Measurements from ENCODE around the gene RASSF6.

GRCh38 chr4:73650250-73650649, 30.0 kb upstream of the RASSF6 start:
- TF ChIP-seq, protein P1, sequence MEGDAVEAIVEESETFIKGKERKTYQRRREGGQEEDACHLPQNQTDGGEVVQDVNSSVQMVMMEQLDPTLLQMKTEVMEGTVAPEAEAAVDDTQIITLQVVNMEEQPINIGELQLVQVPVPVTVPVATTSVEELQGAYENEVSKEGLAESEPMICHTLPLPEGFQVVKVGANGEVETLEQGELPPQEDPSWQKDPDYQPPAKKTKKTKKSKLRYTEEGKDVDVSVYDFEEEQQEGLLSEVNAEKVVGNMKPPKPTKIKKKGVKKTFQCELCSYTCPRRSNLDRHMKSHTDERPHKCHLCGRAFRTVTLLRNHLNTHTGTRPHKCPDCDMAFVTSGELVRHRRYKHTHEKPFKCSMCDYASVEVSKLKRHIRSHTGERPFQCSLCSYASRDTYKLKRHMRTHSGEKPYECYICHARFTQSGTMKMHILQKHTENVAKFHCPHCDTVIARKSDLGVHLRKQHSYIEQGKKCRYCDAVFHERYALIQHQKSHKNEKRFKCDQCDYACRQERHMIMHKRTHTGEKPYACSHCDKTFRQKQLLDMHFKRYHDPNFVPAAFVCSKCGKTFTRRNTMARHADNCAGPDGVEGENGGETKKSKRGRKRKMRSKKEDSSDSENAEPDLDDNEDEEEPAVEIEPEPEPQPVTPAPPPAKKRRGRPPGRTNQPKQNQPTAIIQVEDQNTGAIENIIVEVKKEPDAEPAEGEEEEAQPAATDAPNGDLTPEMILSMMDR (conservative IDR thresholded peaks at IDR 0.05): no peak
- no peak for TF ChIP-seq ZFX (IDR thresholded peaks at IDR 0.05)
